Uterus (tissue), 2 donors: ENCODE data around the gene PITX3.

ENCODE experiments used
- CTCF ChIP-seq, 4 experiments: fragments of 200-600 bp in 2 of 4; fragments of 450-650 bp in 2 of 4; sonication (generic) in 2 of 4; IDR thresholded peaks; one replicate each; pipeline ENCODE4 v1.5.1; 2016 to 2019; ENCODE audit warnings: antibody characterized with exemption in 4 of 4, mild to moderate bottlenecking in 2 of 4, moderate library complexity in 1 of 4
- POLR2A ChIP-seq, 2 donors: fragments of 450-650 bp; IDR thresholded peaks; one replicate each; pipeline ENCODE4 v1.6.1; 2016; ENCODE audit warnings: antibody characterized with exemption in 2 of 2, mild to moderate bottlenecking in 1 of 2, moderate library complexity in 1 of 2

GRCh38 chr10:102226542-102226870 lies 14.8 kb downstream of the PITX3 start:
- TF ChIP-seq POLR2A (IDR thresholded peaks at IDR 0.05) (no peak), CTCF (IDR thresholded peaks at IDR 0.05) (no peak)
